ENCODE data around the gene SOCS7. TPM values are rescaled to one million over a fixed set of nuclear protein-coding genes. Genes with fewer than 3 reads are reported as not detected.

SOCS7 gene
- polyA plus RNA-seq, 1 experiment: 5.8 TPM

GRCh38 chr17:38325221-38325851, 26.3 kb upstream of the SOCS7 start:
- no peak overlapping the region for H3K4me3 ChIP-seq (ENCODE audit: low read depth, low read length)
- no peak for TF ChIP-seq CTCF (IDR thresholded peaks at IDR 0.05; ENCODE audit: low read depth, low read length)
- no peaks in the 10 kb centered on the region for H3K9me3 ChIP-seq (ENCODE audit: control insufficient read depth, insufficient read depth, low read length)
- DNase-seq (ENCODE audit: low read depth, low spot score): no peak
- ChIA-PET POLR2A (interaction anchor here (0.6 to 1.4 kb wide), 3 partner anchors 8 to 51 kb away, joined by 3 to 5 read pairs (median 3); partner anchors contain the start of gene MRPL45), CTCF (interaction anchor here (0.9 to 2.7 kb wide), 4 partner anchors 9 to 257 kb away, joined by 3 to 11 read pairs (median 7); no protein-coding TSS in a partner anchor)
- H3K27me3 ChIP-seq (ENCODE audit: control insufficient read depth, insufficient read depth, low read length): peaks cover 24% of the 10 kb centered on the region
- H3K27ac ChIP-seq (ENCODE audit: low read depth, low read length): no peak overlapping the region

- ChIA-PET POLR2A (no interaction called here), CTCF (interaction anchor here (2.5 to 2.7 kb wide), 2 partner anchors 22 kb away, joined by 9 to 11 read pairs; no protein-coding TSS in a partner anchor)
- no peak for DNase-seq (ENCODE audit: low read depth, low spot score)
- no peak overlapping the region for H3K27ac ChIP-seq (ENCODE audit: low read depth, low read length)
- no peak overlapping the region for H3K4me3 ChIP-seq (ENCODE audit: low read depth, low read length)
- no peak for TF ChIP-seq CTCF (IDR thresholded peaks at IDR 0.05; ENCODE audit: low read depth, low read length)
- H3K9me3 ChIP-seq (ENCODE audit: control insufficient read depth, insufficient read depth, low read length): no peaks in the 10 kb centered on the region
- peaks cover 32% of the 10 kb centered on the region for H3K27me3 ChIP-seq (ENCODE audit: control insufficient read depth, insufficient read depth, low read length)
Measured at GRCh38 chr17:38326996-38327792, 24.4 kb upstream of the SOCS7 start.

GRCh38 chr17:38327936-38328335, 23.7 kb upstream of the SOCS7 start:
- ChIA-PET CTCF (interaction anchor here (2.5 kb wide), 1 partner anchor 21 kb away, joined by 9 read pairs; no protein-coding TSS in a partner anchor), POLR2A (no interaction called here)
- no peak for DNase-seq (ENCODE audit: low read depth, low spot score)
- H3K27ac ChIP-seq (ENCODE audit: low read depth, low read length): no peak overlapping the region
- H3K27me3 ChIP-seq (ENCODE audit: control insufficient read depth, insufficient read depth, low read length): peaks cover 35% of the 10 kb centered on the region
- H3K9me3 ChIP-seq (ENCODE audit: control insufficient read depth, insufficient read depth, low read length): no peaks in the 10 kb centered on the region
- TF ChIP-seq CTCF (IDR thresholded peaks at IDR 0.05; ENCODE audit: low read depth, low read length): no peak
- no peak overlapping the region for H3K4me3 ChIP-seq (ENCODE audit: low read depth, low read length)

GRCh38 chr17:38328620-38329019, 23.0 kb upstream of the SOCS7 start:
- POLR2A ChIA-PET: no interaction called here
- CTCF ChIA-PET: interaction anchor here (2.5 kb wide), 1 partner anchor 21 kb away, joined by 9 read pairs; no protein-coding TSS in a partner anchor
- TF ChIP-seq CTCF (IDR thresholded peaks at IDR 0.05; ENCODE audit: low read depth, low read length): no peak

DNA sequence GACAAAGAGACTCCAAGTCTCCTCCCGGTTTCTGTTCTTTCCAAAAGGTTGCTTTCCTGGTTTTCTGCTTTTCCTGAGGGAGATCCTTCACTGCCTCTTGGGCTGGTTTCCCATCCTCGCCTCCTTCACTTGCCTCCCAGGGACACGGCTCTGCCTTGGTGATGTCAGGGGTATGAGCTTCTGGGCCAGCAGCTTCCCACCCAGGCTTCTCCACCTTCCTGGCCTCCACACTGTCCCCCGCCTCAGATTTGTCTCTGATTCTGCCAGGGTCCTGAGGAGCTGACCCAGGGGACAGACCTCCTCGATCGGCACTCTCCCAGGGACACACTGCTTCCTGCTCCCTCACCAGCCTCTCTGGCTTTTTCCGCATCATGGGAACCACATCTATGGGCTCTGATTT, 22.4 kb upstream of the SOCS7 start:
- no peaks in the 10 kb centered on the region for H3K9me3 ChIP-seq (ENCODE audit: control insufficient read depth, insufficient read depth, low read length)
- peaks cover 39% of the 10 kb centered on the region for H3K27me3 ChIP-seq (ENCODE audit: control insufficient read depth, insufficient read depth, low read length)
- TF ChIP-seq CTCF (IDR thresholded peaks at IDR 0.05; ENCODE audit: low read depth, low read length): no peak
- DNase-seq (ENCODE audit: low read depth, low spot score): no peak
- no peak overlapping the region for H3K27ac ChIP-seq (ENCODE audit: low read depth, low read length)
- ChIA-PET CTCF (interaction anchor here (2.5 kb wide), 1 partner anchor 20 kb away, joined by 9 read pairs; no protein-coding TSS in a partner anchor), POLR2A (no interaction called here)
- H3K4me3 ChIP-seq (ENCODE audit: low read depth, low read length): no peak overlapping the region

More at GRCh38 chr17:38328620-38329019, 23.0 kb upstream of the SOCS7 start:
- Histone ChIP-seq H3K4me3 (ENCODE audit: low read depth, low read length) (no peak overlapping the region), H3K27ac (ENCODE audit: low read depth, low read length) (no peak overlapping the region), H3K27me3 (ENCODE audit: control insufficient read depth, insufficient read depth, low read length) (peaks cover 38% of the 10 kb centered on the region), H3K9me3 (ENCODE audit: control insufficient read depth, insufficient read depth, low read length) (no peaks in the 10 kb centered on the region)
- no peak for DNase-seq (ENCODE audit: low read depth, low spot score)

Data from AG04450 (cell line).